Dendritic cell treated with granulocyte-macrophage colony-stimulating factor and Interleukin-4, amounts not matched to agents 40 ng/mL and 50 ng/mL, for 4 days (primary cell): Measurements from ENCODE around the gene COL4A3.

Source experiments
- H3K27ac Mint-ChIP-seq: one replicate; pipeline ENCODE4 v1.8.0; 2022; ENCODE audit warnings: mild to moderate bottlenecking, mixed read lengths
- H3K27me3 Mint-ChIP-seq: one replicate; pipeline ENCODE4 v1.8.0; 2022; ENCODE audit warnings: mild to moderate bottlenecking, mixed read lengths
- H3K36me3 Mint-ChIP-seq: one replicate; pipeline ENCODE4 v1.8.0; 2022; ENCODE audit warnings: low read depth, mixed read lengths
- H3K4me1 Mint-ChIP-seq: one replicate; pipeline ENCODE4 v1.8.0; 2022; ENCODE audit warnings: low read depth, mixed read lengths
- H3K4me3 Mint-ChIP-seq: one replicate; pipeline ENCODE4 v1.8.0; 2022; ENCODE audit warnings: mild to moderate bottlenecking, moderate library complexity, mixed read lengths
- H3K9me3 Mint-ChIP-seq: one replicate; pipeline ENCODE4 v1.8.0; 2022; ENCODE audit warnings: mixed read lengths
- intact Hi-C: fragments of 100-400 bp; cut with micrococcal nuclease; formaldehyde crosslinking; loops from one replicate; pipeline ENCODE4 v1.15.0; 2022

COL4A3 gene

GRCh38 chr2:227339098-227339599 is 174.7 kb downstream of the COL4A3 start:
- H3K4me3 Mint-ChIP-seq = no peak overlapping the region
- H3K27ac Mint-ChIP-seq = no peak overlapping the region
- peaks cover 23% of the 10 kb centered on the region for H3K4me1 Mint-ChIP-seq
- H3K27me3 Mint-ChIP-seq = no peaks in the 10 kb centered on the region
- H3K36me3 Mint-ChIP-seq = peaks cover 60% of the 10 kb centered on the region
- intact Hi-C loops = no loop called here
- H3K9me3 Mint-ChIP-seq = no peaks in the 10 kb centered on the region

GRCh38 chr2:227340106-227340505 is 175.7 kb downstream of the COL4A3 start:
- Mint-ChIP-seq H3K9me3 (no peaks in the 10 kb centered on the region), H3K36me3 (peaks cover 51% of the 10 kb centered on the region), H3K4me1 (peaks cover 13% of the 10 kb centered on the region), H3K27ac (no peak overlapping the region), H3K4me3 (no peak overlapping the region), H3K27me3 (no peaks in the 10 kb centered on the region)
- intact Hi-C loops = no loop called here

- H3K27me3 Mint-ChIP-seq = no peaks in the 10 kb centered on the region
- H3K4me3 Mint-ChIP-seq = no peak overlapping the region
- H3K36me3 Mint-ChIP-seq = peaks cover 50% of the 10 kb centered on the region
- no peaks in the 10 kb centered on the region for H3K9me3 Mint-ChIP-seq
- no peaks in the 10 kb centered on the region for H3K4me1 Mint-ChIP-seq
- no peak overlapping the region for H3K27ac Mint-ChIP-seq
- intact Hi-C loops = no loop called here
These were observed 177.1 kb downstream of the COL4A3 start for GRCh38 chr2:227341553-227341952.

- intact Hi-C loops = no loop called here
- Mint-ChIP-seq H3K9me3 (no peaks in the 10 kb centered on the region), H3K4me3 (no peak overlapping the region), H3K36me3 (peaks cover 55% of the 10 kb centered on the region), H3K27ac (no peak overlapping the region), H3K4me1 (no peaks in the 10 kb centered on the region), H3K27me3 (no peaks in the 10 kb centered on the region)
These were observed 179.8 kb downstream of the COL4A3 start for GRCh38 chr2:227344231-227344630.

GRCh38 chr2:227347117-227347516 is 182.7 kb downstream of the COL4A3 start:
- Mint-ChIP-seq H3K27ac (no peak overlapping the region), H3K4me3 (no peak overlapping the region), H3K9me3 (no peaks in the 10 kb centered on the region), H3K27me3 (no peaks in the 10 kb centered on the region), H3K36me3 (peaks cover 50% of the 10 kb centered on the region), H3K4me1 (no peaks in the 10 kb centered on the region)
- intact Hi-C loops = no loop called here

GRCh38 chr2:227348324-227348723 is 183.9 kb downstream of the COL4A3 start:
- Mint-ChIP-seq H3K4me3 (no peak overlapping the region), H3K27ac (no peak overlapping the region), H3K27me3 (no peaks in the 10 kb centered on the region), H3K4me1 (no peaks in the 10 kb centered on the region), H3K36me3 (peaks cover 51% of the 10 kb centered on the region), H3K9me3 (no peaks in the 10 kb centered on the region)
- intact Hi-C loops = no loop called here

GRCh38 chr2:227349989-227350612 is 185.7 kb downstream of the COL4A3 start:
- H3K27me3 Mint-ChIP-seq = no peaks in the 10 kb centered on the region
- no peaks in the 10 kb centered on the region for H3K4me1 Mint-ChIP-seq
- intact Hi-C loops = no loop called here
- peaks cover 55% of the 10 kb centered on the region for H3K36me3 Mint-ChIP-seq
- no peak overlapping the region for H3K27ac Mint-ChIP-seq
- H3K4me3 Mint-ChIP-seq = no peak overlapping the region
- H3K9me3 Mint-ChIP-seq = no peaks in the 10 kb centered on the region

GRCh38 chr2:227351639-227352038 is 187.2 kb downstream of the COL4A3 start:
- Mint-ChIP-seq H3K36me3 (peaks cover 52% of the 10 kb centered on the region), H3K27me3 (no peaks in the 10 kb centered on the region), H3K27ac (no peak overlapping the region), H3K4me3 (no peak overlapping the region), H3K9me3 (no peaks in the 10 kb centered on the region), H3K4me1 (no peaks in the 10 kb centered on the region)
- intact Hi-C loops = no loop called here

- H3K27ac Mint-ChIP-seq = no peak overlapping the region
- intact Hi-C loops = loop anchor here (5.0 kb wide), 1 partner anchor 112 kb away; the partner anchor contains the start of gene AGFG1
- no peaks in the 10 kb centered on the region for H3K9me3 Mint-ChIP-seq
- peaks cover 53% of the 10 kb centered on the region for H3K36me3 Mint-ChIP-seq
- H3K4me1 Mint-ChIP-seq = no peaks in the 10 kb centered on the region
- H3K27me3 Mint-ChIP-seq = no peaks in the 10 kb centered on the region
- no peak overlapping the region for H3K4me3 Mint-ChIP-seq
These were observed 195.9 kb downstream of the COL4A3 start for GRCh38 chr2:227360351-227360750.

- Mint-ChIP-seq H3K27me3 (no peaks in the 10 kb centered on the region), H3K4me3 (no peak overlapping the region), H3K9me3 (no peaks in the 10 kb centered on the region), H3K36me3 (peaks cover 23% of the 10 kb centered on the region), H3K4me1 (peaks cover 21% of the 10 kb centered on the region), H3K27ac (peak overlapping the region; percentile 23)
- intact Hi-C loops = loop anchor here (2.0 to 5.0 kb wide), 2 partner anchors 109 to 403 kb away; partner anchors contain the start of gene AGFG1
These were observed 199.3 kb downstream of the COL4A3 start for GRCh38 chr2:227363756-227364155.
